Stimulated activated effector memory CD8-positive, alpha-beta T cell treated with anti-CD3 and anti-CD28 coated beads, Interleukin-12 subunit alpha, Interleukin-12 subunit beta, amount 100 ng/mL, for 72 hours (primary cell): ENCODE measurements around the gene ANXA4.
"Not testable (repeated sequence)": the region's sequence is repeated elsewhere in the genome, so short reads cannot be mapped to it uniquely, and the experiment has no call there.

Experiments used
- ATAC-seq: fragments of 150-1000 bp; cut with Tn5 transposase; 2 replicates; pipeline ENCODE4 v1.10.0; 2021
- DNase-seq, 2 donors: peaks; one replicate each; pipeline ENCODE4 v3.0.0; 2021 to 2022; ENCODE audit warnings: low spot score in 2 of 2
- H3K27ac Mint-ChIP-seq: one replicate; pipeline ENCODE4 v1.8.0; 2022; ENCODE audit warnings: mild to moderate bottlenecking, mixed read lengths
- H3K36me3 Mint-ChIP-seq: one replicate; pipeline ENCODE4 v1.8.0; 2022; ENCODE audit warnings: mild to moderate bottlenecking, mixed read lengths
- H3K4me1 Mint-ChIP-seq: one replicate; pipeline ENCODE4 v1.8.0; 2022; ENCODE audit warnings: mixed read lengths
- H3K4me3 Mint-ChIP-seq: one replicate; pipeline ENCODE4 v1.8.0; 2022; ENCODE audit warnings: mild to moderate bottlenecking, mixed read lengths
- H3K9me3 Mint-ChIP-seq: one replicate; pipeline ENCODE4 v1.8.0; 2022; ENCODE audit warnings: mixed read lengths

Gene ANXA4

DNA sequence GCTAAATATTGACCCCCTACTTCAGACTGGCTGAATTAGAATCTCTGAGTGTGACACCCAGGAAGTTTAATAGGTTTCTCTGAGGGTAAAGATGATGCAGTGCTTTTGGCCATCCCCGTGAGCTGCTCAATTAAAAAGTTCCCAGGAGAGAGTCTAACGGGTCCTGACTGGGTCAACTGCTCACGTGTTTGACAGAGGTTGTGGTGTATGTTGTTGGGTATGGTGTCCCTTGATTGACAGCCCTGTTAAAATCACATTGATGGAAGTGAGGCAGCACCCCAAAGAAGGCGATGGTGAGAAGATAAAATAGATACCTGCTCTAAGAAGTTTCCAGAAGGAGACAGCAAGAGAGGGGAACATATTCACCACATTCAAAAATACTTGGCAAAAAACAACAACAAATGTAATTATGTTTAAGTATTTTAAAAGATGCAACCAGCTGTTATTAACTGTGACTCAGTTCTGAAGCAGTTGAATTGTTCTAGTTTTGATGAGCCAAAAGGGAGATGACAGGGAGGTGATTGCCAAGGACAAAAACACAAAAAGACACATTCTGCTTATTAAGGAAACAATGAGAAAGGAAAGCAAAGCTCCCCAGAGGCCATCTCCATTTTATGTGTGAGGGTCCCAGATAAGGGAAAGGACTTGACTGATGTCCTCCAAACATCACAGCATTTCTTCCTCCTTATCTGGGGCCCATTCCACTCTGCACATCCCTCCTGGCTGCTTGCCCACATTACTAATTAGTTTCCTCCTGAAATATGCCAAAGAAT lies 76.0 kb downstream of the ANXA4 start:
- ATAC-seq (no peak), DNase-seq (no peak)
- no peaks in the 10 kb centered on the region for H3K9me3 Mint-ChIP-seq
- H3K4me1 Mint-ChIP-seq: no peaks in the 10 kb centered on the region
- H3K36me3 Mint-ChIP-seq: no peaks in the 10 kb centered on the region
- no peak overlapping the region for H3K4me3 Mint-ChIP-seq
- no peak overlapping the region for H3K27ac Mint-ChIP-seq

GRCh38 chr2:69827796-69828540 lies 86.0 kb downstream of the ANXA4 start:
- ATAC-seq (no peak), DNase-seq (no peak)
- H3K4me1 Mint-ChIP-seq: peaks cover 30% of the 10 kb centered on the region
- H3K9me3 Mint-ChIP-seq: no peaks in the 10 kb centered on the region
- H3K36me3 Mint-ChIP-seq: peaks cover 36% of the 10 kb centered on the region
- peak overlapping the region; percentile 97 for H3K27ac Mint-ChIP-seq
- H3K4me3 Mint-ChIP-seq: peak overlapping the region; percentile 93

GRCh38 chr2:69828938-69829255 lies 87.0 kb downstream of the ANXA4 start:
- peaks cover 31% of the 10 kb centered on the region for H3K4me1 Mint-ChIP-seq
- H3K4me3 Mint-ChIP-seq: peak overlapping the region; percentile 93
- ATAC-seq: no peak
- no peaks in the 10 kb centered on the region for H3K9me3 Mint-ChIP-seq
- H3K36me3 Mint-ChIP-seq: peaks cover 42% of the 10 kb centered on the region
- H3K27ac Mint-ChIP-seq: peak overlapping the region; percentile 97
- no peak for DNase-seq

DNA sequence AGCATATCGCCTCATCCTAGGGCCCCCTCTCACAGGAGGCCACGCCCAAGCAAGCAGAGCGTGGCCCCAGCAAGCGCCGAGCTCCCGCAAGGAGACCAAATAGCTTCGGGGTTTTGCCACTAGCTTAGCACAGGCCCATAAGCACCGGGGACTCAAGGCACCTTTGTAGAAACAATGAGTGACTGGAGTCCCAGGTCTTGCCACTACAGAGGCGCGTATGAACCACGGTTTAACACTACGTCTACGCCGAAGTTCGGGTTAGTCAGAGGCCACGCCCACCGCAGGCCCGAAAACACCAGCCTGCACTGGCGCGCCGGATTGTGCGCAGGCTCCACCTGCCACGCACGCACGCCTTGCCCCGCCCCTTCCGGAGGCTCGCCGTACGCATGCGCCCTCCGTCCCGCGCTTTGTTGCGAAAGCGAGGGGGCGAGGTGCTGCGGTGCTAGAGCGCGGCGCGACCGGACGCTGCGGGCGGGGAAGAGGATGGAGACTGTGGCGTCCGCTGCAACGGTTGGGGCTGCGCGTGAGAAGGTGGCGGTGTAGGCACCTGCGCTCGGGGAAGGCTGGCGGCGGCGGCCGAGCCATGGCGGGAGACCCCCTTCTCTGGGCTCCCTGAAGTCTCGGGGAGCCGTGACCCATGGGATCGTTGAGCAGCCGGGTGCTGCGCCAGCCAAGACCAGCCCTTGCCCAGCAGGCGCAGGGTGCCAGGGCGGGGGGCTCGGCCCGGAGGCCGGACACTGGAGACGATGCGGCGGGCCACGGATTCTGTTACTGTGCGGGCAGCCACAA lies 87.5 kb downstream of the ANXA4 start, which contains the start of gene GMCL1:
TSS of gene GMCL1 (plus strand) at position 405 of the 789 bp plus-strand sequence. CDS start at position 638, 233 bp downstream.
- peak; percentile 99 to 100 for DNase-seq
- no peaks in the 10 kb centered on the region for H3K9me3 Mint-ChIP-seq
- H3K4me1 Mint-ChIP-seq: peaks cover 37% of the 10 kb centered on the region
- H3K27ac Mint-ChIP-seq: peak within 1 kb of the TSS; percentile 97
- H3K36me3 Mint-ChIP-seq: peaks cover 48% of the 10 kb centered on the region
- H3K4me3 Mint-ChIP-seq: peak within 1 kb of the TSS; percentile 93
- ATAC-seq: peak; percentile 96

DNA sequence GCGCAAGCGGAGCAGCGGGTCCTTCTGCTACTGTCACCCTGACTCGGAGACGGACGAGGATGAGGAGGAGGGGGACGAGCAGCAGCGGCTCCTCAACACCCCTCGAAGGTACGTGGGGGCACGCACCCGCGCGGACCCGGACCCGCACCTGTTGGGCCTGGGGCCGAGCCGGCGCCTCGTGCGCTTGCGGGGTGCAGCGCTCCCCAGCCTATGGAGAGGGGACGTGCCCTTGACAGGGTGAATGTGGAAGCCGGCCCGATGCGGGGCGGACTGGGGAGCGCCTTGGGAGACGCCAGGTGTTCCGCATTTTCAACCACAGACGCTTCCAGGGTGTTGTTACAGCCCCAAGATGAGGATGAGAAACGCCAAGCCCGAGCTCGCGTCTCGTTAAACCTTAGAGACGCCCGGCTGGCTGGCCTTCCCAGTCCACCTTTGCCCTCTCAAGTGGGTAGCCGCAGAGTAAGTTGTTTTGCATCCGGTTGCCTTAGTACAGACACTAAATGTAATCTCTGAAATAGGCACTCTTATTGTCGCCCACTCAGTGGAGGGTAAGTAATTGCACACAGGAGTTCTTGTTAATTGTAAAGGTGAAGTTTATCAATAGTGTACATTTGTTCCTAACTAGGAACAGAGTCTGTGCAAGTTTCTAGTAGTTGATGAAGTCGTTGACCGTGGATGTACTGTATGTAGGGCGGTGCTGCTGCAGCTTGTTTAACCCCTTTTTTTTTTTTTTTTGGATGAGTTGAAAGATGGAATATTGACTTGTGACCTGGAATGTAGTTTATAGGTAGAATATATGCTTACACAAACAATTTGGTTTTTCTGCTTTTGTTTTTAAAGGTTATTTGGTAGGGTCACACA lies 88.3 kb downstream of the ANXA4 start:
- Mint-ChIP-seq H3K9me3 (no peaks in the 10 kb centered on the region), H3K4me1 (peaks cover 43% of the 10 kb centered on the region), H3K27ac (peak overlapping the region; percentile 97), H3K36me3 (peaks cover 54% of the 10 kb centered on the region), H3K4me3 (peak overlapping the region; percentile 93)
- ATAC-seq: peak; percentile 57
- DNase-seq: peak in 1 of 2 donors; percentile 80

- Mint-ChIP-seq H3K4me3 (peak overlapping the region; percentile 93), H3K4me1 (peaks cover 45% of the 10 kb centered on the region)
Observed at GRCh38 chr2:69830906-69831241, 88.9 kb downstream of the ANXA4 start.

GRCh38 chr2:69831354-69831905 lies 89.5 kb downstream of the ANXA4 start:
- no peak for DNase-seq
- ATAC-seq: no peak
- Mint-ChIP-seq H3K36me3 (peaks cover 54% of the 10 kb centered on the region), H3K4me3 (peak overlapping the region; percentile 93), H3K27ac (no peak overlapping the region), H3K4me1 (peaks cover 50% of the 10 kb centered on the region), H3K9me3 (no peaks in the 10 kb centered on the region)

More at GRCh38 chr2:69830906-69831241, 88.9 kb downstream of the ANXA4 start:
- ATAC-seq, DNase-seq, H3K9me3 Mint-ChIP-seq: not testable (repeated sequence)
- peak overlapping the region; percentile 97 for H3K27ac Mint-ChIP-seq
- peaks cover 54% of the 10 kb centered on the region for H3K36me3 Mint-ChIP-seq

- DNase-seq (no peak), ATAC-seq (no peak)
- Mint-ChIP-seq H3K9me3 (no peaks in the 10 kb centered on the region), H3K36me3 (peaks cover 70% of the 10 kb centered on the region), H3K4me3 (no peak overlapping the region), H3K27ac (no peak overlapping the region), H3K4me1 (peaks cover 54% of the 10 kb centered on the region)
Observed at GRCh38 chr2:69833752-69834151, 91.8 kb downstream of the ANXA4 start.

GRCh38 chr2:69835666-69836065 lies 93.7 kb downstream of the ANXA4 start:
- H3K27ac Mint-ChIP-seq: no peak overlapping the region
- H3K4me3 Mint-ChIP-seq: no peak overlapping the region
- DNase-seq (no peak), ATAC-seq (no peak)
- peaks cover 48% of the 10 kb centered on the region for H3K4me1 Mint-ChIP-seq
- peaks cover 76% of the 10 kb centered on the region for H3K36me3 Mint-ChIP-seq
- H3K9me3 Mint-ChIP-seq: no peaks in the 10 kb centered on the region

DNA sequence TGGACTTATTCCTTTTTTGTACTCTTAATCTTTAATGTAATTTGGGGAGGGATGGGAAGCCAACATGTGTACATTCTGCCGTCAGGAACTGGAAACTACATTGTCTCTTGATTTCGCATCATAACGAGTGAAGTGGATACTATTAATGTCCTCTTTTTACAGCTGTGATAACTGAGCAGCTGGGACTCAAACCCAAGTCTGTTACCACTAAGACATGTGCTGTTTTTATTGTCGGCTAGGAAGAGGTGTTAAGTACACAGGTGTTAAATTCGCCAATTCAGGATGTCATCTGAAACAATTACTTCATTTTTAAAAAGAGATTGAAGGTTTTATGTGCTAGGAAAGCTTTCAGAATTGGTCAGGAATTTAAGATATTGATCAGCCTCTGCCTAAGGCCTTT lies 94.4 kb downstream of the ANXA4 start:
- no peak for ATAC-seq

GRCh38 chr2:69837533-69837932 lies 95.6 kb downstream of the ANXA4 start:
- DNase-seq (no peak), ATAC-seq (peak; percentile 75)
- H3K4me1 Mint-ChIP-seq: peaks cover 32% of the 10 kb centered on the region
- H3K36me3 Mint-ChIP-seq: peaks cover 74% of the 10 kb centered on the region
- H3K4me3 Mint-ChIP-seq: no peak overlapping the region
- H3K9me3 Mint-ChIP-seq: no peaks in the 10 kb centered on the region
- no peak overlapping the region for H3K27ac Mint-ChIP-seq

More for the DNA sequence above, 94.4 kb downstream of the ANXA4 start:
- Mint-ChIP-seq H3K4me1 (peaks cover 44% of the 10 kb centered on the region), H3K36me3 (peaks cover 76% of the 10 kb centered on the region), H3K27ac (no peak overlapping the region), H3K9me3 (no peaks in the 10 kb centered on the region), H3K4me3 (no peak overlapping the region)
- DNase-seq: no peak

- Mint-ChIP-seq H3K36me3 (peaks cover 95% of the 10 kb centered on the region), H3K4me1 (peaks cover 6% of the 10 kb centered on the region), H3K9me3 (no peaks in the 10 kb centered on the region), H3K27ac (no peak overlapping the region), H3K4me3 (no peak overlapping the region)
- ATAC-seq: no peak
- no peak for DNase-seq
Observed at GRCh38 chr2:69843993-69844392, 102.1 kb downstream of the ANXA4 start.

DNA sequence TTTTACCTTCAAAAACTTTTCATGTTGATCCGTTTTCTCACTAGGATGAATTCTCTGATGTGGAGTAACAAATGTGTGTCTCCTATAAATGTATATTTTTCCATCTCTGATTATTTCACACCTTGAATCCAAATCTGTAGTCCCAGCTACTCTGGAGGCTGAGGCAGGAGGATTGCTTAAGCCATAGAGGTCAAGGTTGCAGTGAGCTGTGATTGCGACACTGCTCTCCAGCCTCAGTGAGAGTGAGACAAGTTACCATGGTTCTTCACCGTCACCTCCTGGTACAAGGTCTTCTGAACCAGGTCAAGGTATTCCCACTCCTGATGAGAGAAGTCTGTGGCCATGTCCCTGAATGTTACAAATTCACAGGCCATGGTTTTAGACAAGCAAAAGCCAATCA lies 102.6 kb downstream of the ANXA4 start:
- no peak for DNase-seq
- Mint-ChIP-seq H3K27ac (no peak overlapping the region), H3K4me3 (no peak overlapping the region), H3K9me3 (no peaks in the 10 kb centered on the region), H3K36me3 (peaks cover 95% of the 10 kb centered on the region), H3K4me1 (peaks cover 6% of the 10 kb centered on the region)
- no peak for ATAC-seq
